ENCODE results near the gene EGLN3.

DNA sequence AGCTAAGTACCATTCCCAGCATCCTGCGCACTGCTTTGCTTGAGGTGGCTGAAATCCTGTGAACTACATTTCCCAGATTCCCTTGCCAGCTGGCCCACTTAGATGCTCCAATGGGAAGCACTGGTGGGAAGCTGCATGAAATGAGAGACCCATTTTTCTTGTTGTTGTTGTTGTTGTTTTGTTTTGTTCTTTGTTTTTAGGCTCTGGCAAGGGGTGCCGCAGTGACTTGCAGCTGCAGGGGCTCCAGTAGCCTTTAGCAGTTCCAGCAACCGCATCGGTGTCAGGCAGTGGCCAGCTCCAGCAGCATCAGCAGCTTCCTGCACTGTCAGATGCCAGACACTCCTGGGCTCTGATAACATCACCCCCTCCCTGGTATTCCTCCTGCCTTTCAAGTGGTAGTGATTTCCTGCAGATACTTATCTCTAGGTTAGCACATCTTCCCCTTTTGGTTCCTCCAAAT is 8.8 kb upstream of the EGLN3 start:
- TF ChIP-seq, protein P1, sequence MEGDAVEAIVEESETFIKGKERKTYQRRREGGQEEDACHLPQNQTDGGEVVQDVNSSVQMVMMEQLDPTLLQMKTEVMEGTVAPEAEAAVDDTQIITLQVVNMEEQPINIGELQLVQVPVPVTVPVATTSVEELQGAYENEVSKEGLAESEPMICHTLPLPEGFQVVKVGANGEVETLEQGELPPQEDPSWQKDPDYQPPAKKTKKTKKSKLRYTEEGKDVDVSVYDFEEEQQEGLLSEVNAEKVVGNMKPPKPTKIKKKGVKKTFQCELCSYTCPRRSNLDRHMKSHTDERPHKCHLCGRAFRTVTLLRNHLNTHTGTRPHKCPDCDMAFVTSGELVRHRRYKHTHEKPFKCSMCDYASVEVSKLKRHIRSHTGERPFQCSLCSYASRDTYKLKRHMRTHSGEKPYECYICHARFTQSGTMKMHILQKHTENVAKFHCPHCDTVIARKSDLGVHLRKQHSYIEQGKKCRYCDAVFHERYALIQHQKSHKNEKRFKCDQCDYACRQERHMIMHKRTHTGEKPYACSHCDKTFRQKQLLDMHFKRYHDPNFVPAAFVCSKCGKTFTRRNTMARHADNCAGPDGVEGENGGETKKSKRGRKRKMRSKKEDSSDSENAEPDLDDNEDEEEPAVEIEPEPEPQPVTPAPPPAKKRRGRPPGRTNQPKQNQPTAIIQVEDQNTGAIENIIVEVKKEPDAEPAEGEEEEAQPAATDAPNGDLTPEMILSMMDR (IDR thresholded peaks at IDR 0.05; ENCODE audit: poor library complexity, severe bottlenecking), result no peak
- TF ChIP-seq EZH2 (IDR thresholded peaks at IDR 0.05; ENCODE audit: borderline replicate concordance, insufficient read depth, low read length, poor library complexity, severe bottlenecking) (no peak), POLR2AphosphoS5 (IDR thresholded peaks at IDR 0.05) (no peak), MXI1 (conservative IDR thresholded peaks at IDR 0.05; ENCODE audit: poor library complexity, severe bottlenecking) (no peak), EP300 (conservative IDR thresholded peaks at IDR 0.05; ENCODE audit: poor library complexity, severe bottlenecking) (no peak), TAF1 (IDR thresholded peaks at IDR 0.05; ENCODE audit: low read depth) (no peak)

Data from neural cell (in vitro differentiated cells).